Esophagus squamous epithelium (tissue), 5 donors: ENCODE measurements around the gene PSMD7. TPM values are rescaled to one million over a fixed set of nuclear protein-coding genes. Genes with fewer than 3 reads are reported as not detected.

Source experiments
- DNase-seq: peaks from one replicate; lab custom pipeline; 2025; lab: John Stamatoyannopoulos, UW
- H3K27ac ChIP-seq, 4 donors: fragments of 200-600 bp; sonication (generic); one replicate each; pipeline ENCODE4 v1.5.1; 2016 to 2019; ENCODE audit warnings: mild to moderate bottlenecking in 1 of 4
- H3K27me3 ChIP-seq, 4 donors: fragments of 200-600 bp; sonication (generic); 1 replicate in 3 of 4; 2 replicates in 1 of 4; pipeline versions ENCODE4 v1.5.1 to v1.6.0; 2017 to 2021; ENCODE audit warnings: antibody characterized with exemption in 1 of 4
- H3K36me3 ChIP-seq, 3 donors: fragments of 200-600 bp; sonication (generic); one replicate each; pipeline ENCODE4 v1.5.1; 2016 to 2019
- H3K4me1 ChIP-seq, 3 donors: fragments of 200-600 bp; sonication (generic); one replicate each; pipeline ENCODE4 v1.5.1; 2017 to 2019
- H3K4me3 ChIP-seq, 4 donors: fragments of 200-600 bp; sonication (generic); 1 replicate in 3 of 4; 2 replicates in 1 of 4; pipeline ENCODE4 v1.5.1; 2016 to 2019; ENCODE audit warnings: mild to moderate bottlenecking in 2 of 4, moderate library complexity in 1 of 4
- H3K9me3 ChIP-seq, 3 donors: fragments of 200-600 bp; sonication (generic); one replicate each; pipeline ENCODE4 v1.5.1; 2016 to 2019
- POLR2A ChIP-seq, 4 donors: fragments of 450-650 bp; IDR thresholded peaks; one replicate each; pipeline ENCODE4 v1.6.1; 2017; ENCODE audit warnings: antibody characterized with exemption in 4 of 4, mild to moderate bottlenecking in 4 of 4, moderate library complexity in 3 of 4
- WGBS, 2 donors: methylation state at CpG; one replicate each; pipeline ENCODE4 v1.1.5; 2018; 5-methylcytosine and 5-hydroxymethylcytosine counted together
- intact Hi-C: fragments of 100-400 bp; cut with DNase I; formaldehyde crosslinking; loops from one replicate; pipeline ENCODE4 v1.15.0; 2022
- total RNA-seq, 4 donors: library from RNA; depleted of rRNA; stranded (reverse); fragments of >200 nt; gene quantifications; one replicate each; pipeline ENCODE4 v1.1.0, GENCODE V29; 2016
- TF ChIP-seq, protein P1 (sequence below), 6 experiments: fragments of 450-650 bp in 4 of 6; fragments of 200-600 bp in 2 of 6; sonication (generic) in 2 of 6; IDR thresholded peaks; one replicate each; pipeline ENCODE4 v1.5.1; 2016 to 2019; ENCODE audit warnings: antibody characterized with exemption in 6 of 6, mild to moderate bottlenecking in 4 of 6, moderate library complexity in 4 of 6
- donor health status: DM: yes; HTN: yes; CAD: no.

Gene PSMD7
- total RNA-seq, 4 donors from 2014 or later, result 65.5 to 112 (median 84.2) TPM

DNA sequence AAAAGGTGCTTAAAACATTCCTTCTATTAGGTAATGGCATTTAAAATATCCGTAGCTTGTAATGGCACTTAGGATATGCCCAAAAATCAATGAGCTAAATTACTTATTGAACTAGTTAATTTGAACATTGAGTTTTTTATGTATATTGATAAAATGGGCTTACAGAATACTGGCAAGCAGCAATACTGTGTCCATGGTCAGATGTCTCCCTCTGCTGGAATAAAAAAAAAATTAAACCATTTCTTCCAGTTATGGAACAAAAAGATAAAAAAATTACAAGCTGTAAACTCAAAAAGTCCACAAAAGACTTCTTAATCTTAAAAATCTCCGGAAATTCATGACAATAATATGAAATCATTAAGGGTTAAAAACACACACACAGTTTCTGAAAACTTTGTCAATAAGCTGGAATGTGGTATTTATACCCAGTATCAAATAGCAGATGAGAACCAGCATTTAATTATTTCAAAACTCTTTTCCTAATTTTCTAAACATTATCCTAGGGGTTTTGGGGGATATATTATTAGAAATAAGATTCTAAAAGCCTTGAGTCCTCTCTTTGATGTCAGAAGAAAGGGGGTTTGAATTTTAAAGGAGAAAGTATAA lies 21.5 kb upstream of the PSMD7 start:
- WGBS, 2 donors, result 29 to 36% methylated on average over 2 of the region's 2 CpGs
- intact Hi-C loops, result no loop called here
- no peak overlapping the region for H3K4me3 ChIP-seq
- H3K9me3 ChIP-seq, result no peaks in the 10 kb centered on the region
- H3K27ac ChIP-seq, result no peak overlapping the region
- no peaks in the 10 kb centered on the region for H3K36me3 ChIP-seq
- no peak for TF ChIP-seq POLR2A (IDR thresholded peaks at IDR 0.05)
- TF ChIP-seq, protein P1, sequence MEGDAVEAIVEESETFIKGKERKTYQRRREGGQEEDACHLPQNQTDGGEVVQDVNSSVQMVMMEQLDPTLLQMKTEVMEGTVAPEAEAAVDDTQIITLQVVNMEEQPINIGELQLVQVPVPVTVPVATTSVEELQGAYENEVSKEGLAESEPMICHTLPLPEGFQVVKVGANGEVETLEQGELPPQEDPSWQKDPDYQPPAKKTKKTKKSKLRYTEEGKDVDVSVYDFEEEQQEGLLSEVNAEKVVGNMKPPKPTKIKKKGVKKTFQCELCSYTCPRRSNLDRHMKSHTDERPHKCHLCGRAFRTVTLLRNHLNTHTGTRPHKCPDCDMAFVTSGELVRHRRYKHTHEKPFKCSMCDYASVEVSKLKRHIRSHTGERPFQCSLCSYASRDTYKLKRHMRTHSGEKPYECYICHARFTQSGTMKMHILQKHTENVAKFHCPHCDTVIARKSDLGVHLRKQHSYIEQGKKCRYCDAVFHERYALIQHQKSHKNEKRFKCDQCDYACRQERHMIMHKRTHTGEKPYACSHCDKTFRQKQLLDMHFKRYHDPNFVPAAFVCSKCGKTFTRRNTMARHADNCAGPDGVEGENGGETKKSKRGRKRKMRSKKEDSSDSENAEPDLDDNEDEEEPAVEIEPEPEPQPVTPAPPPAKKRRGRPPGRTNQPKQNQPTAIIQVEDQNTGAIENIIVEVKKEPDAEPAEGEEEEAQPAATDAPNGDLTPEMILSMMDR (IDR thresholded peaks at IDR 0.05), result peak in 5 of 6 experiments; percentile 21 to 58 (median 37)
- no peaks in the 10 kb centered on the region for H3K27me3 ChIP-seq
- no peak for DNase-seq
- H3K4me1 ChIP-seq, result no peaks in the 10 kb centered on the region

DNA sequence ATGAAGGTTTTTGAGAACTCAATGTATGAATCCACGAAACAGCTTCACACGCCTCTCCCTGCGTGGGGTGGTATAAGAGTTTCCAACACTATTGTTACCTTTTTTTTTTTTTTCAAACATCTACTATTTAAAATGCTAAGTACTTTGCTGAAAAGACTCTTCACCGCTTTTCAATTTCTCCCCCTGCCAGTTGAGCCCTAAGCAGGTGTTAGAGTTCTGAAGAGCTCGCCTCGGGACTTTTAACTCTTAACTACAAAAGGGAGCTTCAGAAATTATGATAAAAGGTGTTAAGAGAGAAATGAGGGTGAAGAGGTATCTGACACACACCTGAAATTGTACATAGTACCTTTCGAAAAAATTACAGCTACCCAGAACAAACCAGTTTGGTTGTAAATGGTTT lies 20.9 kb upstream of the PSMD7 start:
- no peak overlapping the region for H3K4me3 ChIP-seq
- DNase-seq, result no peak
- H3K9me3 ChIP-seq, result no peaks in the 10 kb centered on the region
- no peaks in the 10 kb centered on the region for H3K4me1 ChIP-seq
- WGBS, 2 donors, result 39 to 56% methylated on average over 7 of the region's 7 CpGs
- H3K36me3 ChIP-seq, result no peaks in the 10 kb centered on the region
- H3K27me3 ChIP-seq, result no peaks in the 10 kb centered on the region
- intact Hi-C loops, result no loop called here
- no peak for TF ChIP-seq POLR2A (IDR thresholded peaks at IDR 0.05)
- TF ChIP-seq, protein P1 (IDR thresholded peaks at IDR 0.05), result no peak
- no peak overlapping the region for H3K27ac ChIP-seq

DNA sequence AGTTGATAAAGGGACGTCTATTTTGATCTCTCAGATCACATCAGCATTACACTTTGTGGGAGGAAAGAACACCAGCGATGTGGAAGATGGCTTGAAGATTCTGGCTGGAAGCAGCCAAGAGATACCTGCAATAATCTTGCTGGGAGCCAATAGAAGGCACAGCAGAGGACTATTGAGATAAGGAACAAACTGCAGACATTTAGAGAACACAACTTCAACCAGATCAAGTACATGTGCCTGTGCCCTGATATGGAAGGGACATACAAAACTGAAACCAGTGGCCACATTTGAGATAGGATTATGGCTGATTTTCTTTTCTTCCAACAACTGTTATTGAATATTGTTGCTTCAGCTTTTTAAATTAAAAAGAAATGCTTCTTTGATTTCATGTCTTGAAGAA lies 18.6 kb upstream of the PSMD7 start:
- TF ChIP-seq, protein P1 (IDR thresholded peaks at IDR 0.05), result no peak
- TF ChIP-seq POLR2A (IDR thresholded peaks at IDR 0.05), result no peak
- intact Hi-C loops, result no loop called here
- 55 to 58% methylated on average over 2 of the region's 2 CpGs for WGBS, 2 donors

DNA sequence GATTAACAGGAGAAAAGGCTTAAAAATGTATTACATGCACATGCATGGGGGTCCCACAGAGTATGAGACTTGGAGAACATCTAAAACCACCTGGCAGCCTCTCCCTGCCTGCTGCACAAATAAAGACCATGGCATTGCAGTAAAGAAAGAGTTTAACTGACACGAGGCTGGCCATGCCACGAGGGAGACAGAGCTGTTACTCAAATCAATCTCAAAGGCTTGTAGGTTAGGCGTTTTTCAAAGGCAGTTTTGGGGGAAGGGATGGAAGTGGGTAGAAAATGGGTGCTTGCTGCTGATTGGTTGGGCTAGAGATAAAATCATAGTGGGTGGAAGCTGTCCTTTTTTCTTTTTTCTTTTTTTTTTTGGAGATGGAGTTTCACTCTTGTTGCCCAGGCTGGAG lies 17.3 kb upstream of the PSMD7 start:
- no peak for DNase-seq
- 63 to 70% methylated on average over 3 of the region's 3 CpGs for WGBS, 2 donors
- TF ChIP-seq, protein P1 (IDR thresholded peaks at IDR 0.05), result no peak
- no peak for TF ChIP-seq POLR2A (IDR thresholded peaks at IDR 0.05)

More for the DNA sequence above, 18.6 kb upstream of the PSMD7 start:
- no peaks in the 10 kb centered on the region for H3K9me3 ChIP-seq
- H3K27me3 ChIP-seq, result no peaks in the 10 kb centered on the region
- no peak overlapping the region for H3K4me3 ChIP-seq
- DNase-seq, result no peak
- H3K36me3 ChIP-seq, result no peaks in the 10 kb centered on the region
- no peak overlapping the region for H3K27ac ChIP-seq
- H3K4me1 ChIP-seq, result no peaks in the 10 kb centered on the region

DNA sequence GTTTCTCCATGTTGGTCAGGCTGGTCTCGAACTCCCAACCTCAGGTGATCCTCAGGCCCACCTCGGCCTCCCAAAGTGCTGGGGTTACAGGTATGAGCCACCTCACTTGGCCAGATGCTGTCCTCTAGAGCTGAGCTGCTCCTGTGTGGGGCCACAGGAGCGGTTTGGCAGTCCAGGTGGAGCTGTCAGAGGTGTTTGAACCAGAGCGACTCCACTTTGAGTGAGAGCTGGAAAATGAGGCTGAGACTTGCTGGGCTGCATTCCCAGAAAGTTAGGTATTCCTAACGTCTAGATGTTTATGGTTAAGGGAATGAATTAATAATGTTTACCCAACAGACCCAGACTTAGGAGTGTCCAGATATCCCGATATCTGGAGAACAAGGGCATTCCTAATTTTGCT lies 16.8 kb upstream of the PSMD7 start:
- no peak overlapping the region for H3K4me3 ChIP-seq
- H3K36me3 ChIP-seq, result no peaks in the 10 kb centered on the region
- intact Hi-C loops, result no loop called here
- no peak for DNase-seq
- no peak for TF ChIP-seq POLR2A (IDR thresholded peaks at IDR 0.05)
- TF ChIP-seq, protein P1 (IDR thresholded peaks at IDR 0.05), result no peak
- no peaks in the 10 kb centered on the region for H3K9me3 ChIP-seq
- WGBS, 2 donors, result 59 to 77% methylated on average over 3 to 6 of the region's 6 CpGs
- no peak overlapping the region for H3K27ac ChIP-seq
- H3K27me3 ChIP-seq, result no peaks in the 10 kb centered on the region
- H3K4me1 ChIP-seq, result no peaks in the 10 kb centered on the region

More for the DNA sequence above, 17.3 kb upstream of the PSMD7 start:
- no peaks in the 10 kb centered on the region for H3K9me3 ChIP-seq
- no peak overlapping the region for H3K27ac ChIP-seq
- no peaks in the 10 kb centered on the region for H3K27me3 ChIP-seq
- no peaks in the 10 kb centered on the region for H3K4me1 ChIP-seq
- no peaks in the 10 kb centered on the region for H3K36me3 ChIP-seq
- H3K4me3 ChIP-seq, result no peak overlapping the region
- intact Hi-C loops, result no loop called here
